ENCODE data around the gene EWSR1. TPM values are rescaled to one million over a fixed set of nuclear protein-coding genes. Genes with fewer than 3 reads are reported as not detected.

Gene EWSR1
- total RNA-seq, 4 donors from 2014 or later, result 132 to 308 (median 170) TPM

DNA sequence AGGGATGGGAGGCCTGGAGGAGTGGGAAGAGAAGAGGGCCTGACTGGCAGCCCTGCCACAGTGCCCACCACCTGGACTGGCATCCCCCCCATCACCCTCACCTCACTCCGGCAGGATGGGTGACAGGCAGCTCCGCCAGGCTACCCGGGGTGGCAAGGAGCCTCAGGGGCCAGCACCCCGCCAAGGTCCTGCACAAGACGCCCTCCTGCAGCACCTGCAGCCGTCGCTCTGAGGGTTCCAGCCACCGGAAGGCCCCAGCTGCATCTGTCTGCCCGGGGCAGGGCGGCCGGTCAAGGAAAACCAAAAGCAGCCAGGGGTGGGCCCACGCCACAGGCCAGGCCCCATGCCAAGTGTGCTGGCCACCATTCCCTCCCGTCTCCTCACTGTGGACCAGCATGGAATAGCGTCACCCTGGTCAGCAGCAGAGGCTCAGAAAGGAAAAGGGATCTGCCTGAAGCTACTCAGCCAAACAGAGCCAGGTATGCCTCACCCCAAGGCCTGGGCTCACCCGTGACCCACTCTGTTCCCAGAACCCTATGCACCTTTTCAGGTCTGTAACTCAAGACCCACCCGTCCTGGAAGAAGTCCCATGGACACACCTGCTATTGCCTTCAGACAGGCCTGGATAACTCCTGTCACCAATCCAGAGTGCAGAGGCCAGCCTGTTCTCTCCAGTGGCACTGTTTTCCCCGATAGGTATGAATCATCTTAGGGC, 7.3 kb upstream of the EWSR1 start:
- Histone ChIP-seq H3K9me3 (no peaks in the 10 kb centered on the region), H3K27me3 (no peaks in the 10 kb centered on the region), H3K4me3 (no peak overlapping the region), H3K27ac (no peak overlapping the region), H3K36me3 (peaks cover 41% of the 10 kb centered on the region), H3K4me1 (peaks cover 2% of the 10 kb centered on the region)
- WGBS, result 84% methylated on average over 5 of the region's 17 CpGs
- DNase-seq (ENCODE audit: low spot score in 2 of 2), result no peak
- TF ChIP-seq POLR2AphosphoS5 (IDR thresholded peaks at IDR 0.05) (no peak), EP300 (IDR thresholded peaks at IDR 0.05) (no peak), POLR2A (IDR thresholded peaks at IDR 0.05) (no peak)
- TF ChIP-seq, protein P1, sequence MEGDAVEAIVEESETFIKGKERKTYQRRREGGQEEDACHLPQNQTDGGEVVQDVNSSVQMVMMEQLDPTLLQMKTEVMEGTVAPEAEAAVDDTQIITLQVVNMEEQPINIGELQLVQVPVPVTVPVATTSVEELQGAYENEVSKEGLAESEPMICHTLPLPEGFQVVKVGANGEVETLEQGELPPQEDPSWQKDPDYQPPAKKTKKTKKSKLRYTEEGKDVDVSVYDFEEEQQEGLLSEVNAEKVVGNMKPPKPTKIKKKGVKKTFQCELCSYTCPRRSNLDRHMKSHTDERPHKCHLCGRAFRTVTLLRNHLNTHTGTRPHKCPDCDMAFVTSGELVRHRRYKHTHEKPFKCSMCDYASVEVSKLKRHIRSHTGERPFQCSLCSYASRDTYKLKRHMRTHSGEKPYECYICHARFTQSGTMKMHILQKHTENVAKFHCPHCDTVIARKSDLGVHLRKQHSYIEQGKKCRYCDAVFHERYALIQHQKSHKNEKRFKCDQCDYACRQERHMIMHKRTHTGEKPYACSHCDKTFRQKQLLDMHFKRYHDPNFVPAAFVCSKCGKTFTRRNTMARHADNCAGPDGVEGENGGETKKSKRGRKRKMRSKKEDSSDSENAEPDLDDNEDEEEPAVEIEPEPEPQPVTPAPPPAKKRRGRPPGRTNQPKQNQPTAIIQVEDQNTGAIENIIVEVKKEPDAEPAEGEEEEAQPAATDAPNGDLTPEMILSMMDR (IDR thresholded peaks at IDR 0.05), result no peak

DNA sequence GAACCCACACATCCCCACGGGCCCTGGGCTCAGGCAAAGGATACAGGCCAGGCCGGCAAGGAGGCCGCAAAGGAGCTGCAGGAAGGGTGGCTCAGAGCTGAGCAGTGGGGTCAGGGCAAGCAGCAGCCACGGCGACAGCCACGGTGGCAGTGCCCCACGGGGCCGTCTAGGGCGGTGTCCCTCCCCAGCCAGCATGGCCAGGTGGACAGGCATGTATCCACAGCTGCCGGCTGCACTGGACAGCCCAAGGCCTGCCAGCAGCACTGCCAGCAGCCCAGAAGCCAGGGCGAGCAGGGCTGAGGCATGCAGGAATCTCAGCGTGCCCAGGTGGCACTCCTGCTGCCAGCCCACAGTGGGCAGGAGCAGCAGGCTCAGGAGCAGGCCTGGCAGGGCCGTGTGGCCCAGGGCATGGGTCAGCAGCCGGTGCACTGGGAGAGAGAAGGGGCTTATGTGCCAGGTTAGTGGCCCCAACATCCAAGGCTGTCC, 4.2 kb upstream of the EWSR1 start:
- Histone ChIP-seq H3K36me3 (peaks cover 41% of the 10 kb centered on the region), H3K27me3 (no peaks in the 10 kb centered on the region), H3K4me3 (no peak overlapping the region), H3K27ac (no peak overlapping the region), H3K9me3 (no peaks in the 10 kb centered on the region), H3K4me1 (peaks cover 18% of the 10 kb centered on the region)
- no peak for TF ChIP-seq POLR2AphosphoS5 (IDR thresholded peaks at IDR 0.05)
- TF ChIP-seq POLR2A (IDR thresholded peaks at IDR 0.05), result no peak
- TF ChIP-seq EP300 (IDR thresholded peaks at IDR 0.05), result no peak
- TF ChIP-seq, protein P1 (IDR thresholded peaks at IDR 0.05), result no peak
- WGBS, result no CpG with 5 or more reads among the region's 14 CpGs
- DNase-seq (ENCODE audit: low spot score in 2 of 2), result no peak

DNA sequence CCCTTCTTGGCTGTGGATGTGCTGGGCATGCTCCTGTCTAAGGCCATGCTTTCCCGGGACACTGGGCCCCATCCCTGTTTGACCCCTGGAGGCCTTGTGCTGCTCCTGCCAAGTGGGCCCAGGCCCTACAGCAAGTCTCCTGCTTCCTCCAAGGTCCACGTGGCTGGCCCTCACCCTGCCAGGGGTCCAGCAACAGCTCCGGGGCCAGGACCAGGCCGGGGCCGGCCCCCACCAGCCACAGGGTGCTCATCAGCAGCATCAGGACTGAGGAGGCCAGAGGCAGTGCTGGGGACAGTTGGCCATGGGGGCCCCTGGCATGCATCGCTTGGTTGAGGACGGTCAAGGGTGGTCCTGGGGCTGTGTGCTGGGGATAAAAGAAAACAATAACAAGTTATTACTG, 2.8 kb upstream of the EWSR1 start:
- 93% methylated on average over 3 of the region's 7 CpGs for WGBS
- Histone ChIP-seq H3K9me3 (no peaks in the 10 kb centered on the region), H3K4me3 (no peak overlapping the region), H3K36me3 (peaks cover 27% of the 10 kb centered on the region), H3K27me3 (no peaks in the 10 kb centered on the region), H3K27ac (no peak overlapping the region), H3K4me1 (peaks cover 32% of the 10 kb centered on the region)
- no peak for DNase-seq (ENCODE audit: low spot score in 2 of 2)
- TF ChIP-seq POLR2A (IDR thresholded peaks at IDR 0.05) (no peak), POLR2AphosphoS5 (IDR thresholded peaks at IDR 0.05) (no peak), EP300 (IDR thresholded peaks at IDR 0.05) (no peak)
- TF ChIP-seq, protein P1 (IDR thresholded peaks at IDR 0.05), result no peak

DNA sequence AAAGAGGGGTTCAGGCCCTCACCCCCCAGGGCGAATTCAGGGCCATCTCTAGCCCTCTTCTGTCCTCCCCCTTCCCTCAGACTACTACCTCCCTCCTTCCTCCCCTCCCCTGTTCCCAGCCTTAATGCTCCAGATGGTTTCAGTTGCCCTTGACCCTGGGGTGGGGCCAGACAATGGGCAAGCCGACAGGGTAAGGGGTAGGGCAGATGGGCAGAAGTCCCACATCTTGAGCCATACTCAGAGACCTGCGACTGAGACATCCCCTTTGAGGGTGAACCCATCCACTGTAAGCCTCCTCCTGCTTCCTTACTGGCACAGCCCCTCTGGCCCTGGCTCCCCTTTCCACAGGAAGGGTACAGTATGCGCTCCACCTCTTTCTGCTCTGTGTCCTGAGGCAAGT, 2.1 kb upstream of the EWSR1 start:
- no peak overlapping the region for H3K27ac ChIP-seq
- no peak overlapping the region for H3K4me3 ChIP-seq
- WGBS, result 68% methylated on average over 4 of the region's 4 CpGs
- TF ChIP-seq, protein P1 (IDR thresholded peaks at IDR 0.05), result no peak
- TF ChIP-seq POLR2AphosphoS5 (IDR thresholded peaks at IDR 0.05) (no peak), POLR2A (IDR thresholded peaks at IDR 0.05) (no peak), EP300 (IDR thresholded peaks at IDR 0.05) (no peak)
- peaks cover 21% of the 10 kb centered on the region for H3K36me3 ChIP-seq
- H3K4me1 ChIP-seq, result peaks cover 39% of the 10 kb centered on the region
- H3K27me3 ChIP-seq, result no peaks in the 10 kb centered on the region
- H3K9me3 ChIP-seq, result no peaks in the 10 kb centered on the region
- no peak for DNase-seq (ENCODE audit: low spot score in 2 of 2)

DNA sequence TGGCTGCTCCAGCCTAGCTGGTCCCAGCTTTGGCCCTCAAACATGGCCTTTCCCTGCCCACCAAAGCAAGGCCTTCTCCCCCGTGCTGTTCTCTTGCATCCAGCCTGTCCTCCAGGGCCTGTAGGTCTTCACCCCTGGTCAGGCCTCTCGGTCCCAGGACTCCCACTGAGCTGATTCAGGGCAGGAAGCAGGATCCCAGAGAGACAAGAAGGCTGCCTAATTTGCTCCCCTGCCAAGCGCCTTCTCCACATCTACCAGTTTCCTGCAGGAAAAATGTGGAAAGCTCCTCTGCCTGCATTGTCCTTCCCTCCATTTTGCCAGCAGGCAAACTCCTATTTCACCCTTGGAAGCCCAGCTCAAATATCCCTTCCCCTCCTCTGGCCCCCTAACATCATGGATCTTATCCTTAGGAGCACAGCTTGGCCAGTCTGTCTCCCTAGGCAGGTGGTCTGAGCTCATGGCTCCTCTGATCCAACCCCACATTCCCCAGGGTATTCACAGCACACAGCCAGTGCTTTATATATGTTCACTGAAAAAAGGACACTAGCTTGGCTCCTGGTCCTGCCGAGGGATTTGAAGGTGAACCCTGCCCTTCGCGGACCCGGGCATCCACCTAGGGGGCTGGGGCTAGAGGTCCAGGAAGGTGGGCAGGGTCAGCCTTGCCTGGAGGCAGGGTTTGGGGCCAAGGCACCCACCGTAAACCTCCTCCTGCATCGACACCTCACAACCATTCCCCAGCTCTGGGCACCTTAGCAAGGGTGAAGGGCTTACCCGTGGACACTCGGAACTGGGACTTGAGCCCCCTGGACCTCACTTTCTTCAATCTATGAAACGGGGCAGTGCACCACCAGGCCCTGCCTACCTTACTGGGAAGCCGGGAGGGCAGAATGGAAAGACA, 1.3 kb upstream of the EWSR1 start:
- Histone ChIP-seq H3K4me1 (peaks cover 47% of the 10 kb centered on the region), H3K4me3 (peak overlapping the region; percentile 80), H3K27ac (peak overlapping the region; percentile 99), H3K36me3 (peaks cover 19% of the 10 kb centered on the region), H3K9me3 (no peaks in the 10 kb centered on the region), H3K27me3 (no peaks in the 10 kb centered on the region)
- 47% methylated on average over 5 of the region's 13 CpGs for WGBS
- TF ChIP-seq EP300 (IDR thresholded peaks at IDR 0.05) (no peak), POLR2A (IDR thresholded peaks at IDR 0.05) (no peak), POLR2AphosphoS5 (IDR thresholded peaks at IDR 0.05) (no peak)
- TF ChIP-seq, protein P1 (IDR thresholded peaks at IDR 0.05), result no peak
- DNase-seq (ENCODE audit: low spot score in 2 of 2), result no peak
